Immature natural killer cell (primary cell): Measurements from ENCODE around the gene TNS3. TPM values are rescaled to one million over a fixed set of nuclear protein-coding genes. Genes with fewer than 3 reads are reported as not detected.

Source experiments
- DNase-seq, 3 donors: peaks; one replicate each; pipeline ENCODE4 v3.0.0; 2022; ENCODE audit warnings: mixed read lengths in 1 of 3
- H3K27ac Mint-ChIP-seq, 6 donors: one replicate each; pipeline ENCODE4 v1.8.0; 2020; ENCODE audit warnings: mixed read lengths in 6 of 6, mild to moderate bottlenecking in 5 of 6, inconsistent platforms in 4 of 6, moderate library complexity in 3 of 6
- H3K27me3 Mint-ChIP-seq, 3 donors: one replicate each; pipeline ENCODE4 v1.8.0; 2020 to 2021; ENCODE audit warnings: low read depth in 3 of 3, mild to moderate bottlenecking in 3 of 3, mixed read lengths in 3 of 3, moderate library complexity in 3 of 3, inconsistent platforms in 1 of 3
- H3K36me3 Mint-ChIP-seq, 3 donors: one replicate each; pipeline ENCODE4 v1.8.0; 2020; ENCODE audit warnings: mixed read lengths in 3 of 3, inconsistent platforms in 2 of 3, mild to moderate bottlenecking in 2 of 3
- H3K4me1 Mint-ChIP-seq, 2 donors: one replicate each; pipeline ENCODE4 v1.8.0; 2020; ENCODE audit warnings: inconsistent platforms in 2 of 2, mild to moderate bottlenecking in 2 of 2, mixed read lengths in 2 of 2, moderate library complexity in 1 of 2
- H3K4me3 Mint-ChIP-seq, 5 donors: one replicate each; pipeline ENCODE4 v1.8.0; 2020; ENCODE audit warnings: mild to moderate bottlenecking in 5 of 5, mixed read lengths in 5 of 5, inconsistent platforms in 3 of 5, moderate library complexity in 3 of 5
- H3K9me3 Mint-ChIP-seq, 6 donors: one replicate each; pipeline ENCODE4 v1.8.0; 2020; ENCODE audit warnings: mild to moderate bottlenecking in 6 of 6, mixed read lengths in 6 of 6, inconsistent platforms in 4 of 6, moderate library complexity in 3 of 6
- polyA plus RNA-seq, 3 donors: library from polyadenylated mRNA; unstranded; fragments of 300-500 nt; fragmentation: Illumina TruSeq; gene quantifications; one replicate each; pipeline ENCODE4 v1.2.3, GENCODE V29; 2021

TNS3 gene
- polyA plus RNA-seq, 3 donors from 2014 or later = 0.19 TPM; not detected in 2

GRCh38 chr7:47458486-47458885, 123.4 kb downstream of the TNS3 start:
- H3K4me1 Mint-ChIP-seq = no peaks in the 10 kb centered on the region
- peaks cover 0 to 8% (median 2%) of the 10 kb centered on the region in 3 donors for H3K27me3 Mint-ChIP-seq
- DNase-seq = no peak
- H3K36me3 Mint-ChIP-seq = no peaks in the 10 kb centered on the region
- H3K27ac Mint-ChIP-seq = no peak overlapping the region
- H3K4me3 Mint-ChIP-seq = no peak overlapping the region
- peaks cover 0 to 1% (median 0%) of the 10 kb centered on the region in 6 donors for H3K9me3 Mint-ChIP-seq

- H3K27ac Mint-ChIP-seq = no peak overlapping the region
- H3K4me3 Mint-ChIP-seq = no peak overlapping the region
- DNase-seq = no peak
- no peaks in the 10 kb centered on the region for H3K4me1 Mint-ChIP-seq
- H3K36me3 Mint-ChIP-seq = no peaks in the 10 kb centered on the region
- peaks cover 0 to 8% (median 2%) of the 10 kb centered on the region in 3 donors for H3K27me3 Mint-ChIP-seq
- peaks cover 0 to 1% (median 0%) of the 10 kb centered on the region in 6 donors for H3K9me3 Mint-ChIP-seq
These were observed 123.9 kb downstream of the TNS3 start for GRCh38 chr7:47458057-47458456.

GRCh38 chr7:47456210-47456955, 125.5 kb downstream of the TNS3 start:
- peaks cover 2 to 8% (median 2%) of the 10 kb centered on the region in 3 donors for H3K27me3 Mint-ChIP-seq
- H3K4me1 Mint-ChIP-seq = no peaks in the 10 kb centered on the region
- DNase-seq = no peak
- no peak overlapping the region for H3K4me3 Mint-ChIP-seq
- H3K27ac Mint-ChIP-seq = no peak overlapping the region
- peaks cover 0 to 1% (median 0%) of the 10 kb centered on the region in 6 donors for H3K9me3 Mint-ChIP-seq
- no peaks in the 10 kb centered on the region for H3K36me3 Mint-ChIP-seq

- DNase-seq = no peak
- H3K9me3 Mint-ChIP-seq = peaks cover 0 to 1% (median 0%) of the 10 kb centered on the region in 6 donors
- H3K4me3 Mint-ChIP-seq = no peak overlapping the region
- no peaks in the 10 kb centered on the region for H3K4me1 Mint-ChIP-seq
- peaks cover 2 to 8% (median 2%) of the 10 kb centered on the region in 3 donors for H3K27me3 Mint-ChIP-seq
- no peaks in the 10 kb centered on the region for H3K36me3 Mint-ChIP-seq
- no peak overlapping the region for H3K27ac Mint-ChIP-seq
These were observed 126.1 kb downstream of the TNS3 start for GRCh38 chr7:47455872-47456185.

- peaks cover 2 to 8% (median 2%) of the 10 kb centered on the region in 3 donors for H3K27me3 Mint-ChIP-seq
- peaks cover 0 to 1% (median 0%) of the 10 kb centered on the region in 6 donors for H3K9me3 Mint-ChIP-seq
- H3K27ac Mint-ChIP-seq = no peak overlapping the region
- DNase-seq = no peak
- H3K4me1 Mint-ChIP-seq = no peaks in the 10 kb centered on the region
- H3K36me3 Mint-ChIP-seq = no peaks in the 10 kb centered on the region
- no peak overlapping the region for H3K4me3 Mint-ChIP-seq
These were observed 126.7 kb downstream of the TNS3 start for GRCh38 chr7:47454974-47455871.

GRCh38 chr7:47454069-47454973, 127.6 kb downstream of the TNS3 start:
- no peak overlapping the region for H3K4me3 Mint-ChIP-seq
- H3K27me3 Mint-ChIP-seq = peaks cover 2 to 8% (median 2%) of the 10 kb centered on the region in 3 donors
- no peaks in the 10 kb centered on the region for H3K4me1 Mint-ChIP-seq
- no peak overlapping the region for H3K27ac Mint-ChIP-seq
- H3K36me3 Mint-ChIP-seq = no peaks in the 10 kb centered on the region
- DNase-seq = no peak
- no peaks in the 10 kb centered on the region for H3K9me3 Mint-ChIP-seq

GRCh38 chr7:47453093-47454061, 128.5 kb downstream of the TNS3 start:
- Mint-ChIP-seq H3K36me3 (no peaks in the 10 kb centered on the region), H3K27ac (no peak overlapping the region), H3K4me3 (no peak overlapping the region)

GRCh38 chr7:47452715-47453092, 129.2 kb downstream of the TNS3 start:
- no peak overlapping the region for H3K27ac Mint-ChIP-seq
- H3K9me3 Mint-ChIP-seq = no peaks in the 10 kb centered on the region
- no peaks in the 10 kb centered on the region for H3K36me3 Mint-ChIP-seq
- H3K4me1 Mint-ChIP-seq = no peaks in the 10 kb centered on the region
- no peak for DNase-seq
- H3K4me3 Mint-ChIP-seq = no peak overlapping the region
- H3K27me3 Mint-ChIP-seq = peaks cover 2 to 8% (median 8%) of the 10 kb centered on the region in 3 donors

More at GRCh38 chr7:47453093-47454061, 128.5 kb downstream of the TNS3 start:
- H3K4me1 Mint-ChIP-seq = no peaks in the 10 kb centered on the region
- peaks cover 2 to 8% (median 8%) of the 10 kb centered on the region in 3 donors for H3K27me3 Mint-ChIP-seq
- no peaks in the 10 kb centered on the region for H3K9me3 Mint-ChIP-seq
- DNase-seq = no peak

- Mint-ChIP-seq H3K4me3 (no peak overlapping the region), H3K36me3 (no peaks in the 10 kb centered on the region), H3K27me3 (peaks cover 2 to 9% (median 8%) of the 10 kb centered on the region in 3 donors), H3K27ac (no peak overlapping the region), H3K9me3 (no peaks in the 10 kb centered on the region), H3K4me1 (no peaks in the 10 kb centered on the region)
- DNase-seq = no peak
These were observed 129.6 kb downstream of the TNS3 start for GRCh38 chr7:47452295-47452694.

GRCh38 chr7:47451851-47452205, 130.1 kb downstream of the TNS3 start:
- no peaks in the 10 kb centered on the region for H3K4me1 Mint-ChIP-seq
- H3K4me3 Mint-ChIP-seq = no peak overlapping the region
- no peaks in the 10 kb centered on the region for H3K36me3 Mint-ChIP-seq
- no peak for DNase-seq
- H3K27me3 Mint-ChIP-seq = peaks cover 2 to 11% (median 8%) of the 10 kb centered on the region in 3 donors
- H3K27ac Mint-ChIP-seq = no peak overlapping the region
- no peaks in the 10 kb centered on the region for H3K9me3 Mint-ChIP-seq

- no peak overlapping the region for H3K4me3 Mint-ChIP-seq
- no peak overlapping the region for H3K27ac Mint-ChIP-seq
- no peaks in the 10 kb centered on the region for H3K4me1 Mint-ChIP-seq
- H3K9me3 Mint-ChIP-seq = no peaks in the 10 kb centered on the region
- H3K27me3 Mint-ChIP-seq = peaks cover 0 to 8% (median 6%) of the 10 kb centered on the region in 3 donors
- no peak for DNase-seq
- no peaks in the 10 kb centered on the region for H3K36me3 Mint-ChIP-seq
These were observed 131.9 kb downstream of the TNS3 start for GRCh38 chr7:47449810-47450590.

- DNase-seq = no peak
These were observed 132.9 kb downstream of the TNS3 start for GRCh38 chr7:47448971-47449370.

More at GRCh38 chr7:47448971-47449370, 132.9 kb downstream of the TNS3 start:
- Mint-ChIP-seq H3K9me3 (no peaks in the 10 kb centered on the region), H3K4me3 (no peak overlapping the region), H3K4me1 (no peaks in the 10 kb centered on the region), H3K27me3 (peaks cover 0 to 8% (median 3%) of the 10 kb centered on the region in 3 donors), H3K36me3 (no peaks in the 10 kb centered on the region), H3K27ac (no peak overlapping the region)
